H9 (cell line): ENCODE results near the gene SYNE2. TPM values are rescaled to one million over a fixed set of nuclear protein-coding genes. Genes with fewer than 3 reads are reported as not detected.
A peak's percentile ranks its signal among the peaks of the same experiment; 100 is the strongest.

Experiments used
- DNase-seq: peaks from one replicate; pipeline ENCODE4 v3.0.0-alpha.2; 2017
- H2AFZ ChIP-seq: one replicate; pipeline ENCODE4 v1.6.1; 2013; ENCODE audit warnings: mild to moderate bottlenecking, low read length, control low read depth, moderate library complexity
- H2AK5ac ChIP-seq: 2 replicates; pipeline ENCODE4 v1.6.1; 2013; ENCODE audit warnings: low read length, control low read depth, mixed read lengths; ENCODE audit not compliant: insufficient read length
- H2BK120ac ChIP-seq: one replicate; pipeline ENCODE4 v1.6.1; 2013; ENCODE audit warnings: low read depth, mild to moderate bottlenecking, low read length, control low read depth, inconsistent platforms; ENCODE audit not compliant: poor library complexity, severe bottlenecking
- H2BK12ac ChIP-seq: 2 replicates; pipeline ENCODE4 v1.6.1; 2013; ENCODE audit warnings: low read length, control low read depth, mixed read lengths, low read depth; ENCODE audit not compliant: insufficient read length
- H2BK15ac ChIP-seq: 2 replicates; pipeline ENCODE4 v1.6.1; 2013; ENCODE audit warnings: low read depth, low read length, control low read depth
- H2BK20ac ChIP-seq: one replicate; pipeline ENCODE4 v1.6.1; 2013; ENCODE audit warnings: low read depth, mild to moderate bottlenecking, low read length, control low read depth, inconsistent platforms; ENCODE audit not compliant: poor library complexity, severe bottlenecking
- H2BK5ac ChIP-seq: 2 replicates; pipeline ENCODE4 v1.6.1; 2013; ENCODE audit warnings: low read length, control low read depth, mixed read lengths; ENCODE audit not compliant: insufficient read length
- H3K14ac ChIP-seq: 2 replicates; pipeline ENCODE4 v1.6.1; 2013; ENCODE audit warnings: low read length, control low read depth; ENCODE audit not compliant: insufficient read depth
- H3K18ac ChIP-seq: 2 replicates; pipeline ENCODE4 v1.6.1; 2013; ENCODE audit warnings: low read depth, mild to moderate bottlenecking, mixed read lengths, low read length, control low read depth; ENCODE audit not compliant: insufficient read length
- H3K23ac ChIP-seq: 2 replicates; pipeline ENCODE4 v1.6.1; 2013; ENCODE audit warnings: low read length, control low read depth, mixed read lengths, low read depth; ENCODE audit not compliant: insufficient read length
- H3K23me2 ChIP-seq: 2 replicates; pipeline ENCODE4 v1.6.1; 2013; ENCODE audit warnings: low read depth, mild to moderate bottlenecking, mixed read lengths, low read length, control low read depth; ENCODE audit not compliant: insufficient read length, poor library complexity, severe bottlenecking
- H3K27ac ChIP-seq: 2 replicates; pipeline ENCODE4 v1.5.1; 2013; ENCODE audit warnings: low read length, control low read depth, mixed read lengths, low read depth; ENCODE audit not compliant: insufficient read length
- H3K27me3 ChIP-seq: 2 replicates; pipeline ENCODE4 v1.6.1; 2013; ENCODE audit warnings: low read length, control low read depth, inconsistent platforms; ENCODE audit not compliant: insufficient read depth
- H3K4ac ChIP-seq: 2 replicates; pipeline ENCODE4 v1.6.1; 2013; ENCODE audit warnings: low read depth, mild to moderate bottlenecking, control low read depth, inconsistent platforms, low read length, moderate library complexity
- H3K4me1 ChIP-seq: 2 replicates; pipeline ENCODE4 v1.6.1; 2013; ENCODE audit warnings: low read length, control low read depth, inconsistent platforms; ENCODE audit not compliant: insufficient read depth
- H3K4me2 ChIP-seq: 2 replicates; pipeline ENCODE4 v1.6.1; 2013; ENCODE audit warnings: low read length, control low read depth, mixed read lengths; ENCODE audit not compliant: insufficient read length, insufficient read depth
- H3K56ac ChIP-seq: 2 replicates; pipeline ENCODE4 v1.6.1; 2013; ENCODE audit warnings: low read depth, mild to moderate bottlenecking, mixed read lengths, low read length, control low read depth; ENCODE audit not compliant: insufficient read length
- H3K79me1 ChIP-seq: 2 replicates; pipeline ENCODE4 v1.6.1; 2013; ENCODE audit warnings: low read depth, mild to moderate bottlenecking, moderate library complexity, low read length, control low read depth, inconsistent platforms; ENCODE audit not compliant: insufficient read depth, poor library complexity, severe bottlenecking
- H3K79me2 ChIP-seq: 2 replicates; pipeline ENCODE4 v1.6.1; 2013; ENCODE audit warnings: low read length, control low read depth, inconsistent platforms; ENCODE audit not compliant: insufficient read depth
- H3K9ac ChIP-seq: 2 replicates; pipeline ENCODE4 v1.6.1; 2013; ENCODE audit warnings: low read length, control low read depth, mixed read lengths; ENCODE audit not compliant: insufficient read length; ENCODE audit errors: extremely low read depth
- H3K9me3 ChIP-seq: one replicate; pipeline ENCODE4 v1.6.1; 2013; ENCODE audit warnings: low read depth, low read length, inconsistent platforms; ENCODE audit not compliant: control insufficient read depth
- H3T11ph ChIP-seq: one replicate; pipeline ENCODE4 v1.6.1; 2013; ENCODE audit warnings: mild to moderate bottlenecking, low read length, control low read depth, inconsistent platforms
- H4K20me1 ChIP-seq: one replicate; pipeline ENCODE4 v1.6.1; 2013; ENCODE audit not compliant: control insufficient read depth, insufficient read length, insufficient read depth
- H4K5ac ChIP-seq: 2 replicates; pipeline ENCODE4 v1.6.1; 2013; ENCODE audit warnings: low read depth, mild to moderate bottlenecking, mixed read lengths, low read length, control low read depth; ENCODE audit not compliant: insufficient read length
- H4K8ac ChIP-seq: replicated peaks from 2 replicates; pipeline ENCODE4 v1.6.1; 2013; ENCODE audit warnings: low read length, control low read depth, mixed read lengths, low read depth; ENCODE audit not compliant: insufficient read length
- H4K91ac ChIP-seq: 2 replicates; pipeline ENCODE4 v1.6.1; 2013; ENCODE audit warnings: low read depth, mild to moderate bottlenecking, moderate library complexity, mixed read lengths, low read length, control low read depth; ENCODE audit not compliant: insufficient read length
- H3K27ac Mint-ChIP-seq, 3 experiments: 2 replicates in 2 of 3; 3 replicates in 1 of 3; pipeline ENCODE4 v1.8.0; 2020 to 2021; ENCODE audit warnings: mixed read lengths in 3 of 3, mild to moderate bottlenecking in 1 of 3, moderate library complexity in 1 of 3
- H3K27me3 Mint-ChIP-seq: 2 replicates; pipeline ENCODE4 v1.8.0; 2021; ENCODE audit warnings: low read depth, mild to moderate bottlenecking, moderate library complexity, mixed read lengths
- H3K36me3 Mint-ChIP-seq, 3 experiments: 2 replicates in 2 of 3; 3 replicates in 1 of 3; pipeline ENCODE4 v1.8.0; 2020 to 2021; ENCODE audit warnings: low read depth in 3 of 3, mixed read lengths in 3 of 3; ENCODE audit not compliant: insufficient read depth in 1 of 3
- H3K4me1 Mint-ChIP-seq, 2 experiments: 2 replicates each; pipeline ENCODE4 v1.8.0; 2020; ENCODE audit warnings: mixed read lengths in 2 of 2
- H3K4me3 Mint-ChIP-seq, 2 experiments: 2 replicates in 1 of 2; 3 replicates in 1 of 2; pipeline ENCODE4 v1.8.0; 2020 to 2021; ENCODE audit warnings: mild to moderate bottlenecking in 2 of 2, mixed read lengths in 2 of 2, moderate library complexity in 1 of 2
- H3K9me3 Mint-ChIP-seq, 2 experiments: 2 replicates in 1 of 2; 3 replicates in 1 of 2; pipeline ENCODE4 v1.8.0; 2020; ENCODE audit warnings: mild to moderate bottlenecking in 2 of 2, mixed read lengths in 2 of 2, moderate library complexity in 1 of 2
- whole genome bisulfite sequencing: extraction: QIAGEN DNeasy Blood & Tissue Kit; methylation state at CpG from one replicate; pipeline ENCODE4 v1.1.7; 2013; ENCODE audit warnings: missing lambda C conversion rate, low lambda C conversion rate, mixed read lengths; ENCODE audit not compliant: insufficient read length; ENCODE audit errors: extremely low coverage; 5-methylcytosine and 5-hydroxymethylcytosine counted together
- total RNA-seq: library from RNA; stranded (reverse); gene quantifications from 2 replicates; pipeline ENCODE4 v1.2.1, GENCODE V29; 2021
- TF ChIP-seq, protein P1 (sequence below): fragments of 200-600 bp; sonication (generic); conservative IDR thresholded peaks from 3 replicates; pipeline ENCODE4 v1.8.0; 2021; ENCODE audit warnings: antibody characterized with exemption, mild to moderate bottlenecking

The SYNE2 gene
- total RNA-seq, 1 experiment from 2014 or later: 43.3 TPM

DNA sequence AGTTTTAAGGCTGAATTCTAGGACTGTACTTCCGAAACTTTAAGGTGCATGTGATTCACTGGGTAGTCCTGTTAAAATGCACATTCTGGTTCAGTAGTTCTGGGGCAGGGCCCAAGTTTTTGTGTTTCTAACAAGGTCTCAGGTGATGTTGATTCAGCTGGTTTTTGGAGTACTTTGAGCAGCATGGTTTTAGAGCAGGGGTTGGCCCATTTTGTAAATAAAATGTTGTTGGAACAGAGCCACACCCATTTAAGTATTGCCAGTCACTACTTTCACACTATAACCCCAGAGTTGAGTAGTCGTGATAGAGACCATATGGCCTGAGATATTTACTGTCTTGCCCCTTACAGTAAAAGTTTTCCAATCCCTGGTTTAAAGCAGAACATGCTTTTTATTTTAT, 111.3 kb downstream of the SYNE2 start:
- no peak overlapping the region for H2BK5ac ChIP-seq
- H2AK5ac ChIP-seq: no peak overlapping the region
- H2BK20ac ChIP-seq: no peak overlapping the region
- no peaks in the 10 kb centered on the region for H3K9me3 ChIP-seq
- H4K91ac ChIP-seq: no peak overlapping the region
- H3K4me2 ChIP-seq: no peak overlapping the region
- no CpG with 5 or more reads among the region's 2 CpGs for WGBS
- no peaks in the 10 kb centered on the region for H3K23me2 ChIP-seq
- no peaks in the 10 kb centered on the region for H3K79me1 ChIP-seq
- no peaks in the 10 kb centered on the region for H3K79me2 ChIP-seq
- H3K18ac ChIP-seq: no peak overlapping the region
- H3K56ac ChIP-seq: no peak overlapping the region
- no peak overlapping the region for H3K4ac ChIP-seq
- no peaks in the 10 kb centered on the region; the same call in 1 of the 2 replicates for H3K4me1 ChIP-seq
- H4K5ac ChIP-seq: no peak overlapping the region
- H3K27me3 ChIP-seq: no peaks in the 10 kb centered on the region
- no peak overlapping the region for H3K23ac ChIP-seq
- H4K20me1 ChIP-seq: no peaks in the 10 kb centered on the region
- H3T11ph ChIP-seq: no peak overlapping the region
- H3K14ac ChIP-seq: no peak overlapping the region
- H3K9me3 Mint-ChIP-seq: no peaks in the 10 kb centered on the region
- peak overlapping the region in 2 of 3 experiments; percentile 72 to 74; a peak in 2 of 7 replicates for H3K27ac Mint-ChIP-seq
- H3K4me3 Mint-ChIP-seq: no peak overlapping the region
- H3K4me1 Mint-ChIP-seq: peaks cover 17 to 20% of the 10 kb centered on the region in 2 experiments
- H3K36me3 Mint-ChIP-seq: peaks cover 3 to 11% (median 7%) of the 10 kb centered on the region in 3 experiments; a peak in 5 of 7 replicates
- H2BK15ac ChIP-seq: no peak overlapping the region
- H3K9ac ChIP-seq: no peak overlapping the region
- TF ChIP-seq, protein P1, sequence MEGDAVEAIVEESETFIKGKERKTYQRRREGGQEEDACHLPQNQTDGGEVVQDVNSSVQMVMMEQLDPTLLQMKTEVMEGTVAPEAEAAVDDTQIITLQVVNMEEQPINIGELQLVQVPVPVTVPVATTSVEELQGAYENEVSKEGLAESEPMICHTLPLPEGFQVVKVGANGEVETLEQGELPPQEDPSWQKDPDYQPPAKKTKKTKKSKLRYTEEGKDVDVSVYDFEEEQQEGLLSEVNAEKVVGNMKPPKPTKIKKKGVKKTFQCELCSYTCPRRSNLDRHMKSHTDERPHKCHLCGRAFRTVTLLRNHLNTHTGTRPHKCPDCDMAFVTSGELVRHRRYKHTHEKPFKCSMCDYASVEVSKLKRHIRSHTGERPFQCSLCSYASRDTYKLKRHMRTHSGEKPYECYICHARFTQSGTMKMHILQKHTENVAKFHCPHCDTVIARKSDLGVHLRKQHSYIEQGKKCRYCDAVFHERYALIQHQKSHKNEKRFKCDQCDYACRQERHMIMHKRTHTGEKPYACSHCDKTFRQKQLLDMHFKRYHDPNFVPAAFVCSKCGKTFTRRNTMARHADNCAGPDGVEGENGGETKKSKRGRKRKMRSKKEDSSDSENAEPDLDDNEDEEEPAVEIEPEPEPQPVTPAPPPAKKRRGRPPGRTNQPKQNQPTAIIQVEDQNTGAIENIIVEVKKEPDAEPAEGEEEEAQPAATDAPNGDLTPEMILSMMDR: no peak
- H2BK12ac ChIP-seq: no peak overlapping the region
- H3K27me3 Mint-ChIP-seq: no peaks in the 10 kb centered on the region
- no peak for DNase-seq
- no peak overlapping the region for H4K8ac ChIP-seq
- H2BK120ac ChIP-seq: no peak overlapping the region
- H3K27ac ChIP-seq: no peak overlapping the region
- no peak overlapping the region for H2AFZ ChIP-seq
